Right lobe of liver (tissue), 6 donors: ENCODE results near the gene TNS4. TPM values are rescaled to one million over a fixed set of nuclear protein-coding genes. Genes with fewer than 3 reads are reported as not detected.

Experiments
- ATAC-seq, 4 donors: fragments of 200-7000 bp; cut with Tn5 transposase; one replicate each; pipeline ENCODE4 v1.9.1; 2020; ENCODE audit warnings: mild to moderate bottlenecking in 4 of 4, moderate library complexity in 4 of 4
- DNase-seq, 3 donors: peaks; one replicate each; pipeline ENCODE4 v3.0.0-alpha.2; 2020
- H3K27ac ChIP-seq, 3 donors: fragments of 200-600 bp; one replicate each; pipeline ENCODE4 v1.8.0; 2022
- H3K27me3 ChIP-seq, 2 donors: fragments of 200-600 bp; one replicate each; pipeline ENCODE4 v1.8.0; 2022
- H3K36me3 ChIP-seq, 4 donors: fragments of 200-600 bp; sonication (generic) in 1 of 4; one replicate each; pipeline versions ENCODE4 v1.5.1 to v1.8.0; 2017 to 2022; ENCODE audit warnings: control low read depth in 1 of 4
- H3K4me1 ChIP-seq, 4 donors: fragments of 200-600 bp; sonication (generic) in 1 of 4; one replicate each; pipeline versions ENCODE4 v1.5.1 to v1.8.0; 2017 to 2022; ENCODE audit warnings: control low read depth in 1 of 4
- H3K4me3 ChIP-seq, 3 donors: fragments of 200-600 bp; one replicate each; pipeline ENCODE4 v1.8.0; 2022
- H3K9me3 ChIP-seq, 4 donors: fragments of 200-600 bp; sonication (generic) in 1 of 4; one replicate each; pipeline versions ENCODE4 v1.5.1 to v1.8.0; 2017 to 2022; ENCODE audit warnings: control low read depth in 1 of 4
- CTCF ChIP-seq, 4 donors: fragments of 200-600 bp in 3 of 4; fragments of 450-650 bp in 1 of 4; IDR thresholded peaks; one replicate each; pipeline versions ENCODE4 v1.5.1 to v1.8.0; 2016 to 2022; ENCODE audit warnings: antibody characterized with exemption in 4 of 4, mild to moderate bottlenecking in 2 of 4
- POLR2A ChIP-seq: fragments of 450-650 bp; IDR thresholded peaks from one replicate; pipeline ENCODE4 v1.6.1; 2017; ENCODE audit warnings: antibody characterized with exemption, mild to moderate bottlenecking
- WGBS: methylation state at CpG from one replicate; pipeline ENCODE4 v1.1.6; 2018; ENCODE audit warnings: low coverage, low lambda C conversion rate; ENCODE audit not compliant: insufficient coverage; ENCODE audit errors: missing lambda C conversion rate; 5-methylcytosine and 5-hydroxymethylcytosine counted together
- intact Hi-C, 2 donors: fragments of 100-400 bp; cut with DNase I; formaldehyde crosslinking; loops; one replicate each; pipeline versions ENCODE4 v1.11.2 to v1.14.1; 2022
- total RNA-seq, 6 experiments: library from RNA; depleted of rRNA in 2 of 6; stranded (reverse); fragments of >200 nt in 2 of 6; fragmentation: NEBNext Ultra II Directional in 3 of 6; extraction: Animal tissue kit (Norgen Biotek cat#: 25700) in 3 of 6; gene quantifications; one replicate each; pipeline versions ENCODE4 v1.1.0 to v1.2.4, GENCODE V29; 2016 to 2023
- donor health status: DM: no; HTN: yes; CAD: no.
- donor health status: DM: no; HTN: no; CAD: no.
- donor health status: DM: no; HTN: no; CAD: no.
- donor health status: DM: no; HTN: yes; CAD: no.
- donor health status: DM: no; HTN: yes; CAD: no.

Gene TNS4
- total RNA-seq, 6 experiments from 2014 or later: not detected

- Histone ChIP-seq H3K36me3 (peaks cover 0 to 19% (median 10%) of the 10 kb centered on the region in 4 donors), H3K4me1 (peaks cover 0 to 71% (median 20%) of the 10 kb centered on the region in 4 donors), H3K9me3 (no peaks in the 10 kb centered on the region), H3K27ac (peak overlapping the region in 1 of 3 donors; percentile 49), H3K27me3 (no peaks in the 10 kb centered on the region), H3K4me3 (no peak overlapping the region)
- intact Hi-C loops: loop anchor here in 1 of 2 donors (10.0 kb wide), 1 partner anchor 74 kb away; no protein-coding TSS in a partner anchor
- TF ChIP-seq CTCF (IDR thresholded peaks at IDR 0.05) (no peak), POLR2A (no peak)
- ATAC-seq (peak in 2 of 4 donors; percentile 3 to 15), DNase-seq (no peak)
- WGBS: 19% methylated on average over 9 of the region's 9 CpGs
Observed at GRCh38 chr17:40460968-40461731, 40.3 kb downstream of the TNS4 start.

- 44% methylated on average over 3 of the region's 3 CpGs for WGBS
- peak overlapping the region in 1 of 3 donors; percentile 49 for H3K27ac ChIP-seq
- no peaks in the 10 kb centered on the region for H3K27me3 ChIP-seq
- peaks cover 0 to 25% (median 12%) of the 10 kb centered on the region in 4 donors for H3K36me3 ChIP-seq
- no peak overlapping the region for H3K4me3 ChIP-seq
- DNase-seq (no peak), ATAC-seq (peak in 1 of 4 donors; percentile 0)
- intact Hi-C loops: loop anchor here in 1 of 2 donors (10.0 kb wide), 1 partner anchor 74 kb away; no protein-coding TSS in a partner anchor
- no peak for TF ChIP-seq POLR2A
- TF ChIP-seq CTCF (IDR thresholded peaks at IDR 0.05): no peak
- peaks cover 0 to 76% (median 23%) of the 10 kb centered on the region in 4 donors for H3K4me1 ChIP-seq
- no peaks in the 10 kb centered on the region for H3K9me3 ChIP-seq
Observed at GRCh38 chr17:40460604-40460967, 40.8 kb downstream of the TNS4 start.

GRCh38 chr17:40459636-40460603 lies 41.5 kb downstream of the TNS4 start:
- no peaks in the 10 kb centered on the region for H3K9me3 ChIP-seq
- no peaks in the 10 kb centered on the region for H3K27me3 ChIP-seq
- TF ChIP-seq CTCF (IDR thresholded peaks at IDR 0.05) (no peak), POLR2A (peak; percentile 33)
- intact Hi-C loops: loop anchor here in 1 of 2 donors (10.0 kb wide), 1 partner anchor 75 kb away; no protein-coding TSS in a partner anchor
- peak; percentile 1 to 4 (median 2) for ATAC-seq
- H3K4me3 ChIP-seq: no peak overlapping the region
- DNase-seq: no peak
- peaks cover 0 to 83% (median 26%) of the 10 kb centered on the region in 4 donors for H3K4me1 ChIP-seq
- peaks cover 0 to 30% (median 16%) of the 10 kb centered on the region in 4 donors for H3K36me3 ChIP-seq
- H3K27ac ChIP-seq: peak overlapping the region in 1 of 3 donors; percentile 49
- 46% methylated on average over 7 of the region's 8 CpGs for WGBS

- H3K36me3 ChIP-seq: peaks cover 0 to 40% (median 23%) of the 10 kb centered on the region in 4 donors
- ATAC-seq (no peak), DNase-seq (no peak)
- H3K4me3 ChIP-seq: no peak overlapping the region
- H3K27ac ChIP-seq: peak overlapping the region in 1 of 3 donors; percentile 50
- no peaks in the 10 kb centered on the region for H3K27me3 ChIP-seq
- 78% methylated on average over 9 of the region's 12 CpGs for WGBS
- peaks cover 0 to 92% (median 31%) of the 10 kb centered on the region in 4 donors for H3K4me1 ChIP-seq
- H3K9me3 ChIP-seq: no peaks in the 10 kb centered on the region
- intact Hi-C loops: no loop called here
- TF ChIP-seq POLR2A (no peak), CTCF (IDR thresholded peaks at IDR 0.05) (no peak)
Observed at GRCh38 chr17:40458851-40459482, 42.5 kb downstream of the TNS4 start.
